B cell (primary cell): ENCODE results near the gene AFTPH. TPM values are rescaled to one million over a fixed set of nuclear protein-coding genes. Genes with fewer than 3 reads are reported as not detected.

Experiments used
- ATAC-seq: fragments of 200-7000 bp; cut with Tn5 transposase; one replicate; pipeline ENCODE4 v1.10.0; 2021; ENCODE audit warnings: low read depth, mild to moderate bottlenecking, moderate number of reproducible peaks, moderate library complexity
- CTCF ChIA-PET: fragments of 350-600 bp; sonication (Branson Sonifier 250); formaldehyde crosslinking; loops from one replicate; lab custom pipeline; 2021; ENCODE audit warnings: antibody characterized with exemption, inconsistent platforms; lab: Charles Lee
- POLR2A ChIA-PET: fragments of 350-600 bp; sonication (Branson Sonifier 250); formaldehyde crosslinking; loops from one replicate; lab custom pipeline; 2021; ENCODE audit warnings: antibody characterized with exemption; lab: Charles Lee
- DNase-seq: peaks from one replicate; pipeline ENCODE4 v3.0.0; 2013
- H2AFZ ChIP-seq: 2 replicates; pipeline ENCODE4 v1.6.1; 2012; ENCODE audit warnings: mild to moderate bottlenecking, low read depth, low read length; ENCODE audit not compliant: insufficient read depth, poor library complexity, severe bottlenecking
- H3K27ac ChIP-seq, 2 donors: 1 replicate in 1 of 2; 2 replicates in 1 of 2; pipeline ENCODE4 v1.5.1; 2012 to 2013; ENCODE audit warnings: low read length in 2 of 2, mild to moderate bottlenecking in 2 of 2, moderate library complexity in 1 of 2
- H3K27me3 ChIP-seq, 4 experiments: fragments of 200-600 bp in 1 of 4; sonication (generic) in 1 of 4; replicated peaks in 1 of 4; 1 replicate in 2 of 4; 2 replicates in 2 of 4; pipeline versions ENCODE4 v1.6.1 to v1.7.0; 2013 to 2016; ENCODE audit warnings: low read length in 3 of 4, mild to moderate bottlenecking in 2 of 4, mixed read lengths in 1 of 4, moderate library complexity in 1 of 4; ENCODE audit not compliant: insufficient read depth in 4 of 4, control insufficient read depth in 3 of 4; ENCODE audit errors: control extremely low read depth in 1 of 4
- H3K36me3 ChIP-seq, 2 experiments: replicated peaks in 1 of 2; 1 replicate in 1 of 2; 2 replicates in 1 of 2; pipeline versions ENCODE4 v1.6.1 to v1.7.1; 2013; ENCODE audit warnings: low read length in 1 of 2; ENCODE audit not compliant: insufficient read depth in 2 of 2, control insufficient read depth in 1 of 2; ENCODE audit errors: control extremely low read depth in 1 of 2, extremely low read depth in 1 of 2
- H3K4me1 ChIP-seq, 2 donors: fragments of 200-600 bp in 1 of 2; sonication (generic) in 1 of 2; 1 replicate in 1 of 2; 2 replicates in 1 of 2; pipeline versions ENCODE4 v1.5.1 to v1.6.1; 2013 to 2017; ENCODE audit warnings: low read length in 2 of 2; ENCODE audit not compliant: control insufficient read depth in 2 of 2, insufficient read depth in 2 of 2
- H3K4me2 ChIP-seq: replicated peaks from 2 replicates; pipeline ENCODE3; 2012; ENCODE audit warnings: mild to moderate bottlenecking, low read depth, low read length; ENCODE audit not compliant: poor library complexity, severe bottlenecking
- H3K4me3 ChIP-seq, 5 experiments: fragments of 200-600 bp in 1 of 5; sonication (generic) in 1 of 5; 1 replicate in 3 of 5; 2 replicates in 2 of 5; pipeline versions ENCODE4 v1.5.1 to v1.7.0; 2011 to 2016; ENCODE audit warnings: low read length in 4 of 5, mild to moderate bottlenecking in 4 of 5, low read depth in 2 of 5, control low read depth in 1 of 5, moderate library complexity in 1 of 5; ENCODE audit not compliant: insufficient read depth in 1 of 5; ENCODE audit errors: control extremely low read depth in 1 of 5, extremely low read depth in 1 of 5
- H3K79me2 ChIP-seq: fragments of 200-600 bp; sonication (generic); one replicate; pipeline ENCODE4 v1.6.0; 2016; ENCODE audit warnings: low read length; ENCODE audit not compliant: control insufficient read depth, insufficient read depth
- H3K9ac ChIP-seq: fragments of 200-600 bp; sonication (generic); 2 replicates; pipeline ENCODE4 v1.6.1; 2017; ENCODE audit warnings: mild to moderate bottlenecking, low read length, moderate library complexity
- H3K9me3 ChIP-seq, 3 donors: one replicate each; pipeline versions ENCODE4 v1.6.1 to v1.7.1; 2013; ENCODE audit warnings: low read length in 2 of 3; ENCODE audit not compliant: control insufficient read depth in 2 of 3, insufficient read depth in 1 of 3; ENCODE audit errors: control extremely low read depth in 1 of 3
- H4K20me1 ChIP-seq: 2 replicates; pipeline ENCODE4 v1.6.0; 2012; ENCODE audit warnings: mild to moderate bottlenecking, low read length; ENCODE audit not compliant: insufficient read depth, control insufficient read depth, poor library complexity, severe bottlenecking
- H3K27ac Mint-ChIP-seq: one replicate; pipeline ENCODE4 v1.8.0; 2021; ENCODE audit warnings: mixed read lengths
- H3K27me3 Mint-ChIP-seq: one replicate; pipeline ENCODE4 v1.8.0; 2021; ENCODE audit warnings: mixed read lengths
- H3K4me1 Mint-ChIP-seq: one replicate; pipeline ENCODE4 v1.8.0; 2021; ENCODE audit warnings: mixed read lengths
- H3K4me3 Mint-ChIP-seq: one replicate; pipeline ENCODE4 v1.8.0; 2021; ENCODE audit warnings: mixed read lengths
- H3K9me3 Mint-ChIP-seq: one replicate; pipeline ENCODE4 v1.8.0; 2022; ENCODE audit warnings: mixed read lengths; ENCODE audit not compliant: insufficient read depth
- EZH2 ChIP-seq: IDR thresholded peaks from 2 replicates; pipeline ENCODE4 v1.6.1; 2012; ENCODE audit warnings: borderline replicate concordance, low read depth, mild to moderate bottlenecking, moderate library complexity, low read length; ENCODE audit not compliant: insufficient read depth, poor library complexity, severe bottlenecking
- WGBS: methylation state at CpG from one replicate; pipeline ENCODE4 v1.1.5; 2013; ENCODE audit warnings: missing lambda C conversion rate; ENCODE audit not compliant: insufficient coverage; 5-methylcytosine and 5-hydroxymethylcytosine counted together
- intact Hi-C: fragments of 100-400 bp; cut with micrococcal nuclease; formaldehyde crosslinking; loops from one replicate; pipeline ENCODE4 v1.10.0; 2022
- polyA plus RNA-seq: library from polyadenylated mRNA; depleted of rRNA; stranded (reverse); fragments of >200 nt; gene quantifications from 2 replicates; pipeline ENCODE4 v1.2.3, GENCODE V29; 2012
- total RNA-seq, 2 donors: library from RNA; stranded (reverse); fragments of 120-200 nt in 1 of 2; gene quantifications; 1 replicate in 1 of 2; 2 replicates in 1 of 2; pipeline versions ENCODE4 v1.2.3 to v1.2.4, GENCODE V29; 2013 to 2022
- TF ChIP-seq, protein P1 (sequence below): fragments of 200-600 bp; IDR thresholded peaks from one replicate; pipeline ENCODE4 v1.8.0; 2022; ENCODE audit warnings: antibody characterized with exemption, mild to moderate bottlenecking

AFTPH gene
- total and polyA plus RNA-seq, 2 donors (not counting 1 experiment from before 2014, with no cell fraction given) = 45.4 to 94.1 TPM

DNA sequence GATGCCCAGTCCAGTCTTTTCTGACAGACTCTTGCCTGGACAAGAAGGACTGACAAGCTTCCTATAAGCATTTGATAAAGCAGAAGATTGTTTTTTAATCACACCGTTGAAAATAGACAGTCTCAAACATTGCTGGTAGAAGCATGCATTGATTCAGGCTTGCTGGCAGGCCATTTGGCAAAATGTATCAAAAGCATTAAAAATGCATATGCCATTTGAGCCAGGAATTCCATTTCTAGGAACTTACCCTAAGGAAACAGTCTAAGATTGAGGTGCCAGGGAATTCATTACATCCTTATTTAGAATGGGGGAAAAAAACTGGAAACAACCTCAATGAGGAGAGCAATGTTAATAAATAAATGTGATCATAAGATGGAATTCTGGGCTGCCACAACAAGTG lies 49.5 kb upstream of the AFTPH start:
- Histone ChIP-seq H2AFZ (peak overlapping the region; percentile 50), H3K36me3 (no peaks in the 10 kb centered on the region), H3K4me1 (peaks cover 12 to 13% of the 10 kb centered on the region in 2 donors), H4K20me1 (no peaks in the 10 kb centered on the region), H3K27me3 (no peaks in the 10 kb centered on the region), H3K27ac (no peak overlapping the region), H3K9me3 (no peaks in the 10 kb centered on the region), H3K4me2 (peak overlapping the region; percentile 50), H3K4me3 (no peak overlapping the region), H3K9ac (no peak overlapping the region), H3K79me2 (no peaks in the 10 kb centered on the region)
- TF ChIP-seq, protein P1, sequence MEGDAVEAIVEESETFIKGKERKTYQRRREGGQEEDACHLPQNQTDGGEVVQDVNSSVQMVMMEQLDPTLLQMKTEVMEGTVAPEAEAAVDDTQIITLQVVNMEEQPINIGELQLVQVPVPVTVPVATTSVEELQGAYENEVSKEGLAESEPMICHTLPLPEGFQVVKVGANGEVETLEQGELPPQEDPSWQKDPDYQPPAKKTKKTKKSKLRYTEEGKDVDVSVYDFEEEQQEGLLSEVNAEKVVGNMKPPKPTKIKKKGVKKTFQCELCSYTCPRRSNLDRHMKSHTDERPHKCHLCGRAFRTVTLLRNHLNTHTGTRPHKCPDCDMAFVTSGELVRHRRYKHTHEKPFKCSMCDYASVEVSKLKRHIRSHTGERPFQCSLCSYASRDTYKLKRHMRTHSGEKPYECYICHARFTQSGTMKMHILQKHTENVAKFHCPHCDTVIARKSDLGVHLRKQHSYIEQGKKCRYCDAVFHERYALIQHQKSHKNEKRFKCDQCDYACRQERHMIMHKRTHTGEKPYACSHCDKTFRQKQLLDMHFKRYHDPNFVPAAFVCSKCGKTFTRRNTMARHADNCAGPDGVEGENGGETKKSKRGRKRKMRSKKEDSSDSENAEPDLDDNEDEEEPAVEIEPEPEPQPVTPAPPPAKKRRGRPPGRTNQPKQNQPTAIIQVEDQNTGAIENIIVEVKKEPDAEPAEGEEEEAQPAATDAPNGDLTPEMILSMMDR = no peak
- no peak for TF ChIP-seq EZH2
- CTCF ChIA-PET = interaction anchor here (0.8 to 3.2 kb wide), 3 partner anchors 13 to 147 kb away, joined by 3 to 11 read pairs (median 10); no protein-coding TSS in a partner anchor
- DNase-seq = no peak
- Mint-ChIP-seq H3K9me3 (no peaks in the 10 kb centered on the region), H3K27ac (peak overlapping the region; percentile 44), H3K27me3 (no peaks in the 10 kb centered on the region), H3K4me3 (no peak overlapping the region), H3K4me1 (peaks cover 13% of the 10 kb centered on the region)
- ATAC-seq = no peak
- intact Hi-C loops = no loop called here
- WGBS = 14% methylated on average over 1 of the region's 1 CpG
- POLR2A ChIA-PET = no interaction called here

DNA sequence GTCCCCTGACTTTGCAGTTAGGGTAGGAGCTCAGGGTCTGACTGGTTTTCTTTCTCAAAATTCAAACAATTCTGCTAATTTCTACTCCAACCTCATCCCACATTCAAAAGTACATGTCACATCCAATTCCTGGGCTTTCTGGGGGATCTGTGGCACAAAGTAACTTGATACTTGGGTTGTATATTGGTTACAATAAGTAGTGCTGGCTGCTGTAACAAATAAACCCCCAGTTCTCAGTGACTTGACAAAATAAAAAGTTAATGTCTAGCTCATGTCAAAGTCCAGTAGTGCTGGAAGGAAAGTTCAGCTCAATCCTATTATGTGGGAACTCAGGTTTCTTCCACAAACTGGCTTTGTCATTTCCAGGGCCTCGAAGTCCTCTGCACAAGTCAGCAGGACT lies 47.1 kb upstream of the AFTPH start:
- ATAC-seq (no peak), DNase-seq (no peak)
- no peak for TF ChIP-seq EZH2
- TF ChIP-seq, protein P1 = no peak
- Histone ChIP-seq H3K9me3 (no peaks in the 10 kb centered on the region), H4K20me1 (no peaks in the 10 kb centered on the region), H3K36me3 (no peaks in the 10 kb centered on the region), H3K79me2 (no peaks in the 10 kb centered on the region), H3K9ac (no peak overlapping the region), H3K4me2 (no peak overlapping the region), H3K27me3 (no peaks in the 10 kb centered on the region), H2AFZ (no peak overlapping the region), H3K4me3 (no peak overlapping the region), H3K27ac (no peak overlapping the region), H3K4me1 (peaks cover 12 to 13% of the 10 kb centered on the region in 2 donors)
- 100% methylated on average over 1 of the region's 1 CpG for WGBS
- no peak overlapping the region for H3K27ac Mint-ChIP-seq
- H3K27me3 Mint-ChIP-seq = no peaks in the 10 kb centered on the region
- ChIA-PET POLR2A (no interaction called here), CTCF (interaction anchor here (0.6 to 15.6 kb wide), 4 partner anchors 11 to 147 kb away, joined by 3 to 398 read pairs (median 6); no protein-coding TSS in a partner anchor)
- intact Hi-C loops = no loop called here
- H3K4me3 Mint-ChIP-seq = no peak overlapping the region
- peaks cover 13% of the 10 kb centered on the region for H3K4me1 Mint-ChIP-seq
- H3K9me3 Mint-ChIP-seq = no peaks in the 10 kb centered on the region
